Neutrophil (primary cell): ENCODE measurements around the gene MAG.
A peak's percentile ranks its signal among the peaks of the same experiment; 100 is the strongest.
"Not testable (repeated sequence)": the region's sequence is repeated elsewhere in the genome, so short reads cannot be mapped to it uniquely, and the experiment has no call there.

ENCODE experiments used
- H3K27ac ChIP-seq: fragments of 200-600 bp; sonication (generic); 2 replicates; pipeline ENCODE4 v1.5.1; 2016; ENCODE audit warnings: mild to moderate bottlenecking, moderate library complexity
- H3K27me3 ChIP-seq: fragments of 200-600 bp; sonication (generic); 2 replicates; pipeline ENCODE4 v1.6.0; 2016; ENCODE audit warnings: mild to moderate bottlenecking
- H3K36me3 ChIP-seq: fragments of 200-600 bp; sonication (generic); 2 replicates; pipeline ENCODE4 v1.5.1; 2017
- H3K4me1 ChIP-seq, 2 experiments: fragments of 200-600 bp in 1 of 2; sonication (generic) in 1 of 2; 1 replicate in 1 of 2; 2 replicates in 1 of 2; pipeline versions ENCODE4 v1.5.1 to v1.6.1; 2013 to 2016; ENCODE audit warnings: low read depth in 1 of 2, low read length in 1 of 2, mild to moderate bottlenecking in 1 of 2, moderate library complexity in 1 of 2; ENCODE audit not compliant: control insufficient read depth in 1 of 2, insufficient read depth in 1 of 2
- H3K4me3 ChIP-seq, 2 experiments: fragments of 200-600 bp in 1 of 2; sonication (generic) in 1 of 2; 1 replicate in 1 of 2; 2 replicates in 1 of 2; pipeline ENCODE4 v1.5.1; 2013 to 2016; ENCODE audit warnings: low read depth in 1 of 2, low read length in 1 of 2, mild to moderate bottlenecking in 1 of 2, moderate library complexity in 1 of 2
- H3K9me3 ChIP-seq: fragments of 200-600 bp; sonication (generic); 2 replicates; pipeline ENCODE4 v1.5.1; 2016
- CTCF ChIP-seq: fragments of 200-600 bp; sonication (generic); IDR thresholded peaks from 2 replicates; pipeline ENCODE4 v1.5.1; 2016; ENCODE audit warnings: antibody characterized with exemption

The MAG gene

GRCh38 chr19:35353635-35354034, 61.7 kb downstream of the MAG start:
- Histone ChIP-seq H3K4me1 (peaks cover 33 to 43% of the 10 kb centered on the region in 2 experiments), H3K4me3 (no peak overlapping the region), H3K9me3 (no peaks in the 10 kb centered on the region), H3K27me3 (no peaks in the 10 kb centered on the region), H3K27ac (no peak overlapping the region), H3K36me3 (no peaks in the 10 kb centered on the region)
- no peak for TF ChIP-seq CTCF

- Histone ChIP-seq H3K36me3 (no peaks in the 10 kb centered on the region), H3K27me3 (no peaks in the 10 kb centered on the region), H3K4me1 (peaks cover 33 to 37% of the 10 kb centered on the region in 2 experiments), H3K27ac (no peak overlapping the region), H3K4me3 (no peak overlapping the region), H3K9me3 (no peaks in the 10 kb centered on the region)
- no peak for TF ChIP-seq CTCF
Observed at GRCh38 chr19:35354898-35355297, 62.9 kb downstream of the MAG start.

- Histone ChIP-seq H3K4me3 (no peak overlapping the region), H3K4me1 (peaks cover 33 to 37% of the 10 kb centered on the region in 2 experiments), H3K27me3 (peaks cover 2% of the 10 kb centered on the region), H3K9me3 (no peaks in the 10 kb centered on the region), H3K27ac (no peak overlapping the region), H3K36me3 (no peaks in the 10 kb centered on the region)
- TF ChIP-seq CTCF = no peak
Observed at GRCh38 chr19:35355791-35356460, 64.0 kb downstream of the MAG start.

GRCh38 chr19:35357867-35358573, 66.1 kb downstream of the MAG start, which contains the start of gene FFAR3:
Gene FFAR3 (plus strand): TSS chr19:35358460. CDS start chr19:35358891, 431 bp downstream.
- H3K27ac ChIP-seq = peak within 1 kb of the TSS; percentile 54
- no peaks in the 10 kb centered on the region for H3K36me3 ChIP-seq
- H3K27me3 ChIP-seq = peaks cover 16% of the 10 kb centered on the region
- H3K4me1 ChIP-seq = peaks cover 27 to 31% of the 10 kb centered on the region in 2 experiments
- TF ChIP-seq CTCF = no peak
- no peaks in the 10 kb centered on the region for H3K9me3 ChIP-seq
- H3K4me3 ChIP-seq = peak within 1 kb of the TSS; percentile 36 to 42

- not testable (repeated sequence) for H3K36me3 ChIP-seq, H3K9me3 ChIP-seq, H3K4me3 ChIP-seq, H3K27ac ChIP-seq
- Histone ChIP-seq H3K4me1 (peaks cover 19 to 23% of the 10 kb centered on the region in 2 experiments), H3K27me3 (peaks cover 16% of the 10 kb centered on the region)
Observed at GRCh38 chr19:35358834-35359233, 66.9 kb downstream of the MAG start.

GRCh38 chr19:35359395-35359794, 67.4 kb downstream of the MAG start:
- H3K9me3 ChIP-seq, H3K27ac ChIP-seq, H3K4me3 ChIP-seq, H3K36me3 ChIP-seq: not testable (repeated sequence)
- Histone ChIP-seq H3K4me1 (peaks cover 14 to 18% of the 10 kb centered on the region in 2 experiments), H3K27me3 (peaks cover 16% of the 10 kb centered on the region)

GRCh38 chr19:35360081-35360480, 68.1 kb downstream of the MAG start:
- H3K27ac ChIP-seq, H3K36me3 ChIP-seq, H3K4me3 ChIP-seq, H3K9me3 ChIP-seq: not testable (repeated sequence)
- peaks cover 14 to 16% of the 10 kb centered on the region in 2 experiments for H3K4me1 ChIP-seq
- peaks cover 16% of the 10 kb centered on the region for H3K27me3 ChIP-seq
